G401.6 (cell line): Measurements from ENCODE around the gene SMIM12.
"Not testable (repeated sequence)": the region's sequence is repeated elsewhere in the genome, so short reads cannot be mapped to it uniquely, and the experiment has no call there.

ENCODE experiments used
- FAIRE-seq: peaks from 2 replicates; lab custom pipeline; 2012; peaks lifted over from hg19 to GRCh38; lab: Jason Lieb, UNC

Gene SMIM12

GRCh38 chr1:34843392-34844251 lies 15.9 kb downstream of the SMIM12 start:
- no peak for FAIRE-seq

GRCh38 chr1:34842952-34843371 lies 16.6 kb downstream of the SMIM12 start:
- no peak for FAIRE-seq

- no peak for FAIRE-seq
Measured at GRCh38 chr1:34842073-34842472, 17.5 kb downstream of the SMIM12 start.

- FAIRE-seq = no peak
Measured at GRCh38 chr1:34840426-34840825, 19.1 kb downstream of the SMIM12 start.

GRCh38 chr1:34839526-34840305 lies 19.8 kb downstream of the SMIM12 start:
- no peak for FAIRE-seq

- FAIRE-seq = no peak
Measured at GRCh38 chr1:34833711-34834110, 25.8 kb downstream of the SMIM12 start.

GRCh38 chr1:34831721-34832246 lies 27.8 kb downstream of the SMIM12 start:
- no peak for FAIRE-seq

- no peak for FAIRE-seq
Measured at GRCh38 chr1:34829250-34829649, 30.3 kb downstream of the SMIM12 start.

GRCh38 chr1:34828611-34829010 lies 30.9 kb downstream of the SMIM12 start:
- no peak for FAIRE-seq

GRCh38 chr1:34827341-34827941 lies 32.1 kb downstream of the SMIM12 start:
- FAIRE-seq = no peak

- FAIRE-seq = no peak
Measured at GRCh38 chr1:34825455-34826091, 34.0 kb downstream of the SMIM12 start.

GRCh38 chr1:34824817-34825454 lies 34.6 kb downstream of the SMIM12 start:
- no peak for FAIRE-seq

GRCh38 chr1:34822202-34822601 lies 37.3 kb downstream of the SMIM12 start:
- FAIRE-seq = no peak

- not testable (repeated sequence) for FAIRE-seq
Measured at GRCh38 chr1:34818862-34819261, 40.7 kb downstream of the SMIM12 start.

- FAIRE-seq = no peak
Measured at GRCh38 chr1:34816778-34817177, 42.8 kb downstream of the SMIM12 start.

- no peak for FAIRE-seq
Measured at GRCh38 chr1:34816332-34816731, 43.2 kb downstream of the SMIM12 start.

GRCh38 chr1:34810781-34811180 lies 48.8 kb downstream of the SMIM12 start:
- not testable (repeated sequence) for FAIRE-seq

GRCh38 chr1:34808051-34808810 lies 51.3 kb downstream of the SMIM12 start:
- FAIRE-seq = no peak

GRCh38 chr1:34806396-34806795 lies 53.2 kb downstream of the SMIM12 start:
- no peak for FAIRE-seq

GRCh38 chr1:34803770-34804169 lies 55.8 kb downstream of the SMIM12 start:
- no peak for FAIRE-seq
